ENCODE results near the gene KCNV2.

Gene KCNV2

GRCh38 chr9:2722715-2723114 lies 5.4 kb downstream of the KCNV2 start:
- DNase-seq, result no peak

GRCh38 chr9:2723376-2724065 lies 6.2 kb downstream of the KCNV2 start:
- no peak for DNase-seq

- DNase-seq, result no peak
These were observed 7.8 kb downstream of the KCNV2 start for GRCh38 chr9:2725126-2725525.

- DNase-seq, result no peak
These were observed 8.8 kb downstream of the KCNV2 start for GRCh38 chr9:2725898-2726649.

GRCh38 chr9:2726650-2727340 lies 9.5 kb downstream of the KCNV2 start:
- no peak for DNase-seq

- DNase-seq, result no peak
These were observed 10.1 kb downstream of the KCNV2 start for GRCh38 chr9:2727374-2727773.

GRCh38 chr9:2727966-2728613 lies 10.8 kb downstream of the KCNV2 start:
- DNase-seq, result no peak

GRCh38 chr9:2729003-2729402 lies 11.7 kb downstream of the KCNV2 start:
- no peak for DNase-seq

GRCh38 chr9:2729721-2730120 lies 12.4 kb downstream of the KCNV2 start:
- no peak for DNase-seq

GRCh38 chr9:2730971-2731370 lies 13.7 kb downstream of the KCNV2 start:
- no peak for DNase-seq

GRCh38 chr9:2732492-2732891 lies 15.2 kb downstream of the KCNV2 start:
- DNase-seq, result no peak

GRCh38 chr9:2740616-2741015 lies 23.3 kb downstream of the KCNV2 start:
- no peak for DNase-seq

- no peak for DNase-seq
These were observed 24.3 kb downstream of the KCNV2 start for GRCh38 chr9:2741441-2742158.

GRCh38 chr9:2742214-2742613 lies 24.9 kb downstream of the KCNV2 start:
- no peak for DNase-seq

GRCh38 chr9:2743937-2744529 lies 26.7 kb downstream of the KCNV2 start:
- DNase-seq, result no peak

GRCh38 chr9:2745560-2746380 lies 28.5 kb downstream of the KCNV2 start:
- DNase-seq, result no peak

GRCh38 chr9:2749485-2749884 lies 32.2 kb downstream of the KCNV2 start:
- DNase-seq, result no peak

GRCh38 chr9:2755285-2755684 lies 38.0 kb downstream of the KCNV2 start:
- DNase-seq, result no peak

GRCh38 chr9:2758162-2758897 lies 41.0 kb downstream of the KCNV2 start:
- no peak for DNase-seq

GRCh38 chr9:2758898-2759510 lies 41.7 kb downstream of the KCNV2 start:
- no peak for DNase-seq

Data from stimulated activated CD4-positive, alpha-beta T cell treated with anti-CD3 and anti-CD28 coated beads, Interleukin-4, amount 100 ng/mL, for 4 hours (primary cell).